GM21737 (cell line): ENCODE results near the gene SBF2.

ENCODE experiments used
- ATAC-seq: cut with Tn5 transposase; IDR thresholded peaks from one replicate; pipeline ENCODE4 v1.9.1; 2021; ENCODE audit warnings: mild to moderate bottlenecking, moderate library complexity; ENCODE audit not compliant: unreplicated experiment

Gene SBF2

DNA sequence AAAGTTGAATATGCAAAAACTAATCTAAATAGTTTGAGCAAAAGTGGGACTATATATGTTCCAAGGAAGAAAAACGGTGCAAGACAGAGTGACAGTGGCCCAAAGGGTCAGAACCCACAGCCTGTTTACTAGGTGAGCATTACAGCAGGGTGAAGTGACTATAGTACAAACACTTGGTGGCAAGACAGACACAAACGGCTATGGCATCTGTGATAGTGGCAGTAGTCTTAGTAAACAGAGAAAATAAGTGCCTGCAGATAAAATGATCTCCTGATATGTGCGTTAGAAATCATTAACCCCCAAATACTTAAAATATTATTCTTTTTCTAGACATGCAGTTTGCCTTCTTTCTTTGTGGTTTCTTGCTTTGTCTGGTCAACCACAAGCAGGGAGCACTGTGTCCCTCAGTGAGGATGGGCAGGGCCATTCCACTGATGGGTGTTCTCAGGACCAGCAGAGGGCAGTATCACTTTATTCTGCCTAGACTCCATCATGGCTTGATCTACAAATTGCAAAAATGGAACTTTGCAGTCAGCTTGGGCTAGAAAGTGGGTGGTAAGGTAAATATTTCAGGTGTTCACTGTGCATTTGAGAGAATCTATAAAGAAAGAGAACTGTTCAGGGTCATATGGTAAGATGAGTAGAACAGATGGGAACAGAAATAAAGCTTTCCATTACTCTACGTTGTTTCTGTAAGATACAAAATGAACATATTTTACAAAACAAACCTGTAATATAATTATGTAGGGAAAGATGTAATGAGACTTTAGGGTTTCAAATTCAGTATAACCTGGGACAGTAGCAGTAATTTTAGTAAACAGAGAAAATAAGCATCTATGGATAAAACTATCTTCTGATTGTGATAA is 431.9 kb downstream of the SBF2 start:
- ATAC-seq = no peak

DNA sequence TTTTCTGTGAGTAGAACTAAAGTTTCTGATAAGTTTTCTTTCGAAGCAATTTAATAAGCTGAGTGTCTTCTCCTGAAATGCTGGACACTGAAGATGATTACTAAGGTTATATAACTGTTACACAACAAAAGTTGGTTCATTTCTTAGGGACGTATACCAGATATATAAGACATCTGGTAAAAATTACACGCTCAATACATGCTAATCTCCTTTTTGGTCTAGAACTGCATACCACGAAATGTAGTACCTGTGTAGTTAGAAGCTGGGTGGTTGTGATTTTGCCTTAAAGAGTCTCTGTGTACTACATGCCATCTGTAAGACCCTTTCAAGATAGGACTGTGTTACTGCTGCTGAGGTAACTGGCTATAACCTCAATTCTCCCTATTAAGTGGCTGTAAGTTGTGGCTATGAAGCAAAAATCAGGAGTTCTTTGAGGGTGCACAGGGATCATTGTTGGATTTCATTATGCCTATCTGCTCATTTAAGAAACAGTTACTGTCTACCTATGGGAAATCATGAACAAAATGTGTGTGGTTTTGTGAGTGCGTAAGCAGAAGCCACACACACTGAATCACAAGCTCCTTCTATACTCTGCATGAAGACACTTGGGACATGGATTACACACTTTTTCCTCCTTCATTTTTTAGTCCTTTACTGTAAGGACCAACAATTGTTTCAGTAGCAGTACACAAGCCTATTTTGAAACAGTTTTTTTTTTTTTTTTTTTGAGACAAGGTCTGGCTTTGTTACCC is 434.3 kb downstream of the SBF2 start:
- ATAC-seq = no peak

DNA sequence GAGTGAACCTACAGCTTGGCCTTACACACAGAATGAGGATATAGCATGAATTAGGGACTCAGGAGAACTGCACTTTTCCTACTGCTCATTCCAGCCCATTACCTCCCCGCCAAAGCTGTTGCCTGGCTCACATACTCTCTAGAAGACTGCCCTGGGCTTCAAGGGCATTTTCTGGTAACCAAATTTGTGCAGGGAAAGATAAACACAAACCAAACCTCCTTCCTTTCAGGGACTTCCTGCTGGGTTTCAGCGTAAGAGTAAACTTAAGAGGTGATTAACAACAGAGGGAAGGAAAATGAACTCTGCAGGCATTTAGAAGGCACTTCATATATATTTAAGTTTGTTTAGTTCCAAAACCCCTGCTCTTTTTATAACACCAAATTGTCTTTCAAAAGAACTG is 435.2 kb downstream of the SBF2 start:
- ATAC-seq = no peak

DNA sequence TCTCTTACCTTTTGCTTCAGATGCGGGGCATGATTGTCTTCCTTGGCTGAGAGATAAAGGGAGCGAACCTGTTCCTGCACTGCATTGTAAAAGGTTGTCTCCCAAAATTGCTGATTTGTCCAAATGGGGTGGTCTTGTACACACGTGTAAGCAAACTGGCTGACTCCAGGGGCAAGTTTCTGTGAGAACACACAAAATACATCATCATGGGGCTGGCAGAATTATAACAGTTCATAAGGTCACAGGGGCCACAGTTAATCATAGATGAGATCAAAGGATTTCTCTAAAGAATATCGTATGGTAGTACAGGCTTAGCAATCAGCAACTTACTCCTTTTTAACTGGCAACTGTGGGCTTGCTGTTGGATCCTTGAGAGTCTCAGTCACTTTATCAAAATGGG is 435.8 kb downstream of the SBF2 start:
- ATAC-seq = no peak

DNA sequence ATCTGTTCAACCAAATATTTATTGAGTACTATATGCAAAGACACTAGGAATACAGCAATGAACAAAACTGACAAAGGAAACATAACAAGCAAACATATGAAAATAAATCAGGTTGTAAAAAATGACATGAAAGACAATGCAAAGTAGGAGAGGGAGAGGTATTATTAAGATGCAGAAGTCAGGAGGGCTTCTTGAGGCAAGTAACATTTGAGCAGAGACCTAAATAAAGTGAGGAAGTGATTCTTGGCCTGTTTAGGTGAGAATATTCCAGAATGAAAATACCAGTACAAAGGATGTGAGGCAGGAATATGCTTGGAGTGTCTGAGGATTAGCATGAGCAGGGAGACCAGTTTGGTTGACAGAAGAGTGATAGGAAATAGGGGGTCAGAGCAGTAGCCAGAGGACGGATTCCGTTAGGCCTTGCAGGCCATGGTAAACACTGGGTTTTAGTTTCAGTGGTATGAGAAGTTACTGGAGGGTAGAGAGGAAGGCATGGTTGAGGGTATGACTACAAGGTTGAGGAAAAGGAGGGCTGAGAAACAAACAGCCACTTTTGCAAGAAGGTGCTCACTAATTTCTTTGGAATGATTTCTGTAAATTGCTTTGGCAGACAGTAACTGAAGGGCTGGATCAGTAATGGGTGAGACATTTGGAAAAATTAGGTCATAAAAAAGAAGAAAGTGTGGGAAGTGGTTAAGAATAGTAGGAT is 438.3 kb downstream of the SBF2 start:
- peak; percentile 83 for ATAC-seq

DNA sequence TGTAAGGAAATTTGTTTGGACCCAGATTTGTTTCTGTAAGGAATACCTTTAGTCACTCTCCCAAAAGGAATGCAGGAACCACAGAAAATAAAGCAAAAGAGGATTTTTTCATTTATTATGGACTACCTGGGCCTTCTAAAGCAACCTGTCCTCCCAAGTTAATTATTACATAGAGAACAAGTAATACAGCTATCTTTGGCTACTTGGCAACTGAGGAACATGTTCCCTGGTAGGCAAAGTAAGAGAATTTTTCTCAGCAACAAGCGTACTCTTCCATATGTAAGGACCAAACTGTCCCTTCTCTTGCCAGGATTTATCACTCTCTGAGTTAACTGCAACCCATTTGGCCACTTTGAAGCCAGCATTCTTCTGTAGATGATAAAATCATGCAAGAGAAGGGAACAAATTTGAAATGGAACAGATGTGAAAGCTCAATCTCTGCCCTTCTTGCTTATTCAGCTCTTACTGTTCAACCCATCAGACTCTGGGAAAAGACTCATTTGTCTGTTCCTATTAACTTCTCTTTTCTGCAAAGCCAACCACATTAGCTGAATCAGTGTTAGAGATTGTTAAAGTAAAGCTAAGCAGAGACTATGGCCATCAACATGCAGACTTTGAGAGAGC is 440.0 kb downstream of the SBF2 start:
- ATAC-seq = no peak

DNA sequence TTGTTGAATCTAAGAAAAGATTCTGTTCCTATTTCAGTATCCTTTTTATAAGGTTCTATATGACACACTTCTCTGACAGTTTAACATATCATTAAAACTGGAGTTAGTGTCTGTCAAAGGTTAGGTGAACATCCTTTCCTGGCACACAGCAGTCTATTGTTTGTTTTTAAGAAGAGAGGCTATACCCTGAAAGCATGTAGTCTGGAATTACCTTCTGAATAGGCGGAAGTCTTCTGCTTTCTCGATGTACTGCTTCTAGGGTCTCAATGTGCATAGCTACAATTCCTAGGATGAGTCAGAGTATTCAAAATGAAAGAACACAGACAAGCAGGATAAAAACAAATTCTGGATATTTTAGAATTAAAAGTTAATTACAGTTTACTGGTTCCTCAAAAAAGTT is 441.6 kb downstream of the SBF2 start:
- ATAC-seq = no peak

DNA sequence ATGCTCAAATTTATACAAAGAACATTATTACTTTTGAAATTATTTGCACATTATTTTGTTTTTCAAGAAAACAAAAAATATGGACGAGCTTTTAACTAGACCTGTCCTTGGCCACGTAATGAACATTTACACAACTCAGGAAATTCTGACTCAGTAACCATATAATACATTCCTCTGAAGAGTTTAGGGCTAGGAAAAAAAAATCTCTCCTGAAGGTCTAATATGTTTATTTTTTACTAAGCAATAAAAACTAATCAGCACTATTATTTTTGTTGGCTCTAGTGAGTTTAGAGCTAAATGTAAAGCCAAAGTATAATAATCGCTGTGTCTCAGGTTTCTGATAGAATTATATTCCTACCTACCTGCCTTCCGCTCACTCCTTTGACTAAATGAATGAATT is 442.7 kb downstream of the SBF2 start:
- ATAC-seq = no peak

DNA sequence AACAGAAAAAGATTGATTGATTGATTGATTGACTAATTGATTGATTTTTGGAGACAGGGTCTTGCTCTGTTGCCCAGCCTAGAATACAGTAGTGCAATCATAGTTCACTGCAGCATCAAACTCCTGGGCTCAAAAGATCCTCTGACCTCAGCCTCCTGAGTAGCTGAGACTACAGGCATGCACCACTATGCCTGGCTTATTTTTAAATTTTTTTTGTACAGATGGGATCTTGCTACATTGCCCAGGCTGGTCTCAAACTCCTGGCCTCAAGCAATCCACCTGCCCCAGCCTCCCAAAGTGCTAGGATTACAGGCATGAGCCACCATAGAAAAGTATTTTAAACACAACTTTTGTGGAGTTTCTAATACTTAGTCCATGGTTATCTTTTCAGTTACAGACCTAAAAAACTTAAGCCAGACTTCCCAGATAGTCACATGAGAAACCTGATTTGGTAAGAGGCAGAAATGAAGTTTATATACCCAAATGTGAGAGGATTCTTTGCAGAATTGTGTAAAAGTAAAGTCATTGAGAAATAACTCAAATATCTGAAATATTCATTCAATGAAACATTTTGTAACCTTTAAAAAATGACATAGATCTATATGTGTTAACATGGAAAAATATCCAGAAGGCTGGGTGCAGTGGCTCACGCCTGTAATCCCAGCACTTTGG is 443.7 kb downstream of the SBF2 start:
- ATAC-seq = no peak

DNA sequence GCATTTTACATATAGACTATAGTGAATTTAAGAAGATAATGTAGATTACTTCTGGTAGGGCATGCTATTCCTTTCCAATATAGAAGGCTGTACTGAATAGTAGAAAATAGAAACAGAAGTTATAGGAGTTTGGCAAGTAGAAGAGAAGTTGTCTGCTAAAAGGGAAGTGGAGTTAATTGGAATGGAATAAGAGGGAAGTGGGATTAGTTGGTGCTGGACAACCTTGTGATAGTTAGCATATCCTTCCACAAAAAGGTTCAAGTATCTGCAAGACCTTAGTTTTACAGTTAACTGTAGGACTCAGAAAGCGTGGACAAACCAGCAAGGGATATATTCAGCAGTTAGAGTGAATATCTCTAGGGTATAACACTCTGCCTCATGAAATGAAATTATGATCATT is 444.6 kb downstream of the SBF2 start:
- no peak for ATAC-seq

DNA sequence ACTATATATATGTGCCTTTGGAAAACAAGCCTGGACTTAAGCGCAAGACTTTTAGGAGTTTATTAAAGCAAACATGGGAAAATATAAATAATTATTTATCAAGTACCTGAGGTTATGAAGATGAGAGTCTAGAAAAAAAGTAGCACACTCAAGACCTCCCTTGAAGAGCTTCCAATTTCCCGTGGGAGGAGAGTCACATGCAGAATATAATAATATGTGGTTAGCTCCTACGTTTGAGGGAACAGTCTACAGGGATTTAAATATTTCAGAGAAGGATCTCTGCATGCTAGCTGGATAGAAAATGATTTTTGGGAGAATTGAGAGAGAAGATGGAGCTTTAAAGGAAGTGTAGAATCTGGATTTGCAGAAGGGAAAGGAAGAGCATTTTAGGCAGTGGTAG is 446.4 kb downstream of the SBF2 start:
- no peak for ATAC-seq

DNA sequence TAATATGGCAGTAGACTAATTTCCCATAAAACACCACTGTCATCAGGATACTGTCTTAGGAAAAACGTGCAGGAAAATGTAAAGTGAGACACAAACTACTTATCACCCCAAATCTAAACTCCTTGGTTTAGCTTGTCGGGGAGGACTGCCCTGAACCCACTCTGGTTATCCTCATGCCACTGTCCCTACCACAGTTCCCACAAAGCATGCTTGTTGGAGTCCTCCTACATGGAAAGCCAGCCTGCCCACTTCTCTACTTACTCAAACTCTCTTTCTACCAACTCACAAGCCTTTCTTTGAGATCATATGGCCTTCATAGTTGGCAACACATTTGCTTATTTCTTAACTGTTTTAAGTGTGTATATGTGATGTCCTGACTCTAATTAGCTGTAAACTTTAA is 451.1 kb downstream of the SBF2 start:
- ATAC-seq = no peak

DNA sequence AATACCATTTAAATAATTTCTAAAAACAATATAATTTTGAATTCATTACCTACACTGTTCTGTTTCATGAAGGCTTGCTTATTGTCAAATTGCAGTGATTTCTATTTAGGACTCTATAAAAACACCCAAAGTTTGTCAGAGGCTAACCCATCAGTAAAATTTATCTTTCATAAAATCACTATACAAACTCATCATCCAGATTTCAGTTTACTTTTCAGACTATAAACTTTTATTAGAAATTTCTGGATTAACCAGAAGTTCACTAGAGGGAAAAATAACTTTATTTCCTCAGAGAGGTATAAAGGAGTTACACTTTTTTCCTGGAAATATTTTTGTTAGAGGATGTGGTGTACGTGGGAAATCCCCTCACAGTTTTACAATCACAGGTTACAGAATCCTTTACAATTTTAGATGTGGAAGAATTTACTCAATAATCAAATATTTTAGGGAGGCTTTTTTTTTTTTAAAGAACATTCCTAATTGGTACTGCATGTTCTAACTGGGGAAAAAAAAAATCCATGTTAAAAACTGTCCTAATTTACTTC is 453.5 kb downstream of the SBF2 start:
- ATAC-seq = no peak

DNA sequence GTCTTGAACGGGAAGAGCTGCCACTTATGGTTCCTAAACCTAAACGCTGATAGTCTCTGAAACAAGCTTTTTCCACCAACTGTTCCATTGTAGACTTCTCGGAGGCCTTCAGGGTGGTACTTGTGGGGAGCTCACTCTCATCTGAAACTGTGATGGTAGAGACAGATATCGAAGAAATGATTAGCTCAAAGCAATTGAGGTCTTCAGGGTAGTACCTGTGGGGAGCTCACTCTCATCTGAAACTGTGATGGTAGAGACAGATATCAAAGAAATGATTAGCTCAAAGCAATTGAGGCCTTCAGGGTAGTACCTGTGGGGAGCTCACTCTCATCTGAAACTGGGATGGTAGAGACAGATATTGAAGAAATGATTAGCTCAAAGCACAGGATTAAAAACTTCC is 454.5 kb downstream of the SBF2 start:
- ATAC-seq = no peak

DNA sequence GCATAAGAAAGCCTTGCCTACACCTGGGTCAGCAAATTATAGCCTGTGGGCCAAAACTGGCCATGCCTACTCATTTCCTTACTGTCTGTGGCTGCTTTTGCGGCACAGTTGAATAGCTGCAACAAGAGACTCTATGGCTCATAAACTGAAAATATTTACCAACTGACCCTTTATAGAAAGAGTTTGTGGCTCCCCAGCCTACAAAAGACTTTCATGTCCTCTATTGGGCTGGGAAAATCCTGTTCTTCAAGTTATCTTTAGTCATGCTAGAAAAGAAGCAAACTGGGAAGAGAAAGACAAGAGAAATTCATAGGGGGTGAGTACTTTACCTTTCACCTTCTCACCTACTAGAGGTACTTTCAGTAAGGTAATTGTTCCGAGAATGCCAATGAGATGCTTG is 455.1 kb downstream of the SBF2 start:
- no peak for ATAC-seq

DNA sequence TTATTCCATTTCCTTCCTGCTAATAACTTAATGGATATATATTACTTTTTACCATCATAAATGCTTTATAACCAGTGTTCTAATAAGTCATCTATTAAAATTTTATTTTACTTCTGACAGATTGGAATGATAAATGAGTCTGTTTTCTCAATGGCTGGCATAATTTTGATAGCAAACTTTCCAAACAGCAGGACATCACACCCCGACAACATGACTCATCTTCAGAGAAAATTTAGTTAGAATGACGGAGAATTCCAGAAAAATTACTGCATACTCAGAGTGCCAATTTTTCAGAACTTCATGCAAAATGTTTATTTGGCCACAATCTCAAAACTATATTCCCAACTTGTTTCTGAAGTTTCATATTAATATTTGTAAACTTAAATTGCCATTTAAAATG is 455.8 kb downstream of the SBF2 start:
- no peak for ATAC-seq

DNA sequence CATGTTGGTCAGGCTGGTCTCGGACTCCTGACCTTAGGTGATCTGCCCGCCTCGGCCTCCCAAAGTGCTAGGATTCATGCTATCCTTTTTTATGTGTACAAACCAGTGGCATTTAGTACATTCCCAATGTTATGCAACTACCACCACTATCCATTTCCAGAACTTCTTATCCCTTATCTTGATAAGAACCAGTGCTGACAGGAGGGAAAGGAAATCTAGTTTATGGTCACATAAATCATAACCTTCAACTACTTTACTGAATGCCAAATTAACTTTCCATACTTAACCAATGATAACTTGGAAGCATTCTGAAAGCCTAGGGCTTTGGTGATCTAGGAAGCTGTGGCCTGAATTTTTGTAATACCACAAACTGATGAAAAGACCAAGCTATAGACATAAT is 459.7 kb downstream of the SBF2 start:
- no peak for ATAC-seq

DNA sequence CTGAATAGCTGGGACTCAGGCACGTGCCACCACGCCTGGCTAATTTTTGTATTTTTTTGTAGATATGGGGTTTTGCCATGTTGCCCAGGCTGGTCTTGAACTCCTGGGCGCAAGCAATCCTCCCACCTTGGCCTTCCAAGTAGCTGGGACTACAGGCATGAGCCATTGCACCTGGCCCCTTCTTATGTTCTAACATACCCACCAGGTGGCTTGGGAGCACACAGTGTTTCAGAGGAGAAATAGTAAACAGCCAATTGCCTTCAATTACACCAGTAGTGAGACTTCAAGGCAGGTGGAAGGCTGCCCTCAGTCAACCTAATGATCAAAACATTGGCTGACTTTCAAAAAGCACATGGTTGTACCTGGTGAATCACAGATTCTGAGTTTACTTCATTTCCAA is 462.9 kb downstream of the SBF2 start:
- ATAC-seq = no peak

DNA sequence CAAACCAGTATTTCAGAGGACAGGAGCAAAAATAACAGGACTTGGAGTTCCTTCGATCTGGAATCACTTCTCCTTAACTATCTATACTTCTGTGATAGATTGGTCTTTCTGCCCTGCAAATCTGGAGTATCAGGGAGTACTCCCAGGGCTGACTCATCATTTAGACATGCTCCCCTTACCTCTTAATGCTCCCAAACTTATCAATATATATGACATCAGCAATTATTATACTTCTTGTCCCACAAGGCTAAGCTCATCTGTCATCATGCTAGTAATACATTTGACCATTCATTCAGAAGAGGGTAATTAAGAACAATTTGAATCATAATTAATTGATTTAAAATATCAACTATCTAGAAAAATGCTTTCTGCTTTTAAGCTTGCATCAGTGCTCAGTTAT is 466.3 kb downstream of the SBF2 start:
- ATAC-seq = no peak

DNA sequence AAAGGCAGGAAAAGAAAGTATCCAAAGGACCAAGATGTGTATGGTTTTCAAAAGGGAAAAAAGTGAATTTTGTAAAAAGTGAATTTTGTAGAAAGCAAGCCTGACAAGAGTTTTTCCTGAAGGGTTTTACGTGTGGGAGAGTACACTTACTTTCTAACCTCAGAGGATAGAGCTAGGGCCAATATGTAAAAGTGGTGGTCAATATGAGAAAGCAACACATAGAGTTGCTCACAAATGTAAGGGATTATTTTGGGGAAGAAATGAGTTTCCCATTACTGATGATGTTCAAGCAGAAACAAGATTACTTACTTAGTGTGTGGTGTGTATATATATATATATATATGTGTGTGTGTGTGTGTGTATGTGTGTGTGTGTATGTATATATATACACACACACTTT is 467.6 kb downstream of the SBF2 start:
- ATAC-seq = no peak

DNA sequence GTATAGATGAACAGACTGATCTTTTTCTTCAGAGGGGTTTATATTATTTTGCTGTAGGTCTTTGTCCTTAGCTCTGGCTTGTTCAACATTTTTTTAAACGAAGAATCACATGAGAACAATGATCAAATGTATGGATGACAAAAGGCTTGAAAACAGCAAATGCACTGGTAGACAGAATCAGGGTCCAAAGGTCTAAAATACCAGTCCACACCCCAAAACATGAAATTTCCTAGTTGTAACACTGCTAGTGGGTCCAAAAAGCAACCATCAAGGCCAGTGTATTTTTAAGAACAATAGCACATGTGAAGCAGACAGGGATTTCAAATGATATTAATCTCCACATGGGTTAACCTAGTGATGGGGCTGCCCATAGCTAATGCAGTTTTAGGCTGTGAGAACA is 468.1 kb downstream of the SBF2 start:
- ATAC-seq = no peak
